Endothelial cell of hepatic sinusoid (primary cell): ENCODE results near the gene ATXN10.

Experiments used
- in situ Hi-C: cut with HindIII; loops from 2 replicates; pipeline ENCODE4 v1.10.0; 2017; ENCODE audit warnings: low sequenced_read_pairs

The ATXN10 gene

GRCh38 chr22:45750626-45751025, 79.0 kb downstream of the ATXN10 start:
- in situ Hi-C loops, result no loop called here

- in situ Hi-C loops, result no loop called here
Observed at GRCh38 chr22:45752036-45752435, 80.4 kb downstream of the ATXN10 start.

- in situ Hi-C loops, result no loop called here
Observed at GRCh38 chr22:45754822-45755221, 83.2 kb downstream of the ATXN10 start.

- in situ Hi-C loops, result no loop called here
Observed at GRCh38 chr22:45756558-45756957, 84.9 kb downstream of the ATXN10 start.

GRCh38 chr22:45757068-45757467, 85.4 kb downstream of the ATXN10 start:
- in situ Hi-C loops, result no loop called here

GRCh38 chr22:45757936-45758335, 86.3 kb downstream of the ATXN10 start:
- in situ Hi-C loops, result no loop called here

- in situ Hi-C loops, result no loop called here
Observed at GRCh38 chr22:45758603-45759002, 87.0 kb downstream of the ATXN10 start.

GRCh38 chr22:45760682-45761081, 89.0 kb downstream of the ATXN10 start:
- in situ Hi-C loops, result loop anchor here (5.0 kb wide), 1 partner anchor 57 kb away; no protein-coding TSS in a partner anchor

GRCh38 chr22:45762545-45763235, 91.1 kb downstream of the ATXN10 start:
- in situ Hi-C loops, result loop anchor here (5.0 kb wide), 1 partner anchor 55 kb away; no protein-coding TSS in a partner anchor

GRCh38 chr22:45763236-45763624, 91.6 kb downstream of the ATXN10 start:
- in situ Hi-C loops, result loop anchor here (5.0 kb wide), 1 partner anchor 54 kb away; no protein-coding TSS in a partner anchor

GRCh38 chr22:45768490-45768889, 96.9 kb downstream of the ATXN10 start:
- in situ Hi-C loops, result no loop called here

- in situ Hi-C loops, result no loop called here
Observed at GRCh38 chr22:45769569-45770210, 98.1 kb downstream of the ATXN10 start.

- in situ Hi-C loops, result no loop called here
Observed at GRCh38 chr22:45770506-45770905, 98.9 kb downstream of the ATXN10 start.

- in situ Hi-C loops, result no loop called here
Observed at GRCh38 chr22:45771057-45771456, 99.4 kb downstream of the ATXN10 start.

- in situ Hi-C loops, result no loop called here
Observed at GRCh38 chr22:45771711-45772110, 100.1 kb downstream of the ATXN10 start.

GRCh38 chr22:45772743-45773142, 101.1 kb downstream of the ATXN10 start:
- in situ Hi-C loops, result no loop called here

GRCh38 chr22:45774001-45774670, 102.5 kb downstream of the ATXN10 start:
- in situ Hi-C loops, result no loop called here

- in situ Hi-C loops, result no loop called here
Observed at GRCh38 chr22:45775062-45775461, 103.4 kb downstream of the ATXN10 start.

GRCh38 chr22:45775569-45776312, 104.1 kb downstream of the ATXN10 start:
- in situ Hi-C loops, result no loop called here

GRCh38 chr22:45776313-45776585, 104.6 kb downstream of the ATXN10 start:
- in situ Hi-C loops, result no loop called here

- in situ Hi-C loops, result no loop called here
Observed at GRCh38 chr22:45777046-45777851, 105.6 kb downstream of the ATXN10 start.
